PC-3 (cell line): ENCODE data around the gene FTO. TPM values are rescaled to one million over a fixed set of nuclear protein-coding genes. Genes with fewer than 3 reads are reported as not detected.

ENCODE experiments used
- ATAC-seq: fragments of 200-7000 bp; cut with Tn5 transposase; 2 replicates; pipeline ENCODE4 v1.9.1; 2020; ENCODE audit warnings: mild to moderate bottlenecking, moderate library complexity
- BruUV-seq: library from RNA; stranded (reverse); fragments of 400-500 nt; replicated peaks from 2 replicates; lab custom pipeline; 2021; lab: Mats Ljungman, UMichigan
- CTCF ChIA-PET: fragments of 300-600 bp; sonication (Branson Sonifier 250); formaldehyde crosslinking; loops from one replicate; lab custom pipeline; 2022; ENCODE audit warnings: antibody characterized with exemption; lab: Charles Lee
- POLR2A ChIA-PET: fragments of 300-600 bp; sonication (Branson Sonifier 250); formaldehyde crosslinking; loops from one replicate; lab custom pipeline; 2022; ENCODE audit warnings: antibody characterized with exemption; ENCODE audit not compliant: unreplicated experiment; lab: Charles Lee
- DNase-seq: peaks from one replicate; pipeline ENCODE4 v3.0.0-alpha.2; 2015
- H2AFZ ChIP-seq: fragments of 300-600 bp; sonication (generic); 2 replicates; pipeline ENCODE4 v1.6.0; 2016; ENCODE audit warnings: antibody characterized with exemption, low read length
- H3F3A ChIP-seq: fragments of 300-600 bp; sonication (generic); one replicate; pipeline ENCODE4 v1.6.0; 2017; ENCODE audit warnings: antibody characterized with exemption, low read length, control low read depth, mild to moderate bottlenecking; ENCODE audit not compliant: unreplicated experiment
- H3K27ac ChIP-seq: fragments of 300-600 bp; sonication (generic); 2 replicates; pipeline ENCODE4 v1.5.1; 2016; ENCODE audit warnings: mild to moderate bottlenecking, low read length
- H3K27me3 ChIP-seq: fragments of 300-600 bp; sonication (generic); 2 replicates; pipeline ENCODE4 v1.6.1; 2016; ENCODE audit warnings: low read length, mixed read lengths
- H3K36me3 ChIP-seq: fragments of 300-600 bp; sonication (generic); 2 replicates; pipeline ENCODE4 v1.6.1; 2016; ENCODE audit warnings: low read depth, mixed run types, low read length, mixed read lengths
- H3K4me1 ChIP-seq: fragments of 300-600 bp; sonication (generic); 2 replicates; pipeline ENCODE4 v1.5.1; 2016; ENCODE audit warnings: low read length; ENCODE audit not compliant: insufficient read depth
- H3K4me2 ChIP-seq: fragments of 300-600 bp; sonication (generic); 2 replicates; pipeline ENCODE4 v1.6.0; 2016; ENCODE audit warnings: low read length
- H3K4me3 ChIP-seq: fragments of 300-600 bp; sonication (generic); 2 replicates; pipeline ENCODE4 v1.5.1; 2016; ENCODE audit warnings: mild to moderate bottlenecking, low read length, mixed read lengths
- H3K79me2 ChIP-seq: fragments of 300-600 bp; sonication (generic); 2 replicates; pipeline ENCODE4 v1.6.1; 2017; ENCODE audit warnings: low read length, mixed read lengths
- H3K9ac ChIP-seq: fragments of 300-600 bp; sonication (generic); 2 replicates; pipeline ENCODE4 v1.6.0; 2016; ENCODE audit warnings: mild to moderate bottlenecking, low read length
- H3K9me2 ChIP-seq: fragments of 300-600 bp; sonication (generic); replicated peaks from 2 replicates; pipeline ENCODE4 v1.6.1; 2016; ENCODE audit warnings: mixed run types, low read length, mixed read lengths
- H3K9me3 ChIP-seq: fragments of 300-600 bp; sonication (generic); 2 replicates; pipeline ENCODE4 v1.6.1; 2016; ENCODE audit warnings: low read length, mixed read lengths
- H4K20me1 ChIP-seq: fragments of 300-600 bp; sonication (generic); 2 replicates; pipeline ENCODE4 v1.6.1; 2016; ENCODE audit warnings: low read length, mixed read lengths
- EZH2 ChIP-seq: fragments of 300-600 bp; sonication (generic); IDR thresholded peaks from one replicate; pipeline ENCODE4 v1.6.1; 2017; ENCODE audit warnings: antibody characterized with exemption, mild to moderate bottlenecking, low read length; ENCODE audit not compliant: unreplicated experiment
- EZH2phosphoT487 ChIP-seq: fragments of 300-600 bp; sonication (generic); IDR thresholded peaks from 2 replicates; pipeline ENCODE4 v1.6.1; 2018; ENCODE audit warnings: mild to moderate bottlenecking, antibody characterized with exemption, low read length, borderline replicate concordance
- intact Hi-C: fragments of 100-400 bp; cut with micrococcal nuclease; formaldehyde crosslinking; loops from 2 replicates; pipeline ENCODE4 v1.9.0; 2023
- total RNA-seq: library from RNA; depleted of rRNA; stranded (reverse); fragments of >200 nt; gene quantifications from 2 replicates; pipeline ENCODE4 v1.2.3, GENCODE V29; 2014
- TF ChIP-seq, protein P1 (sequence below): fragments of 300-600 bp; sonication (generic); conservative IDR thresholded peaks from 2 replicates; pipeline ENCODE4 v1.5.1; 2017; ENCODE audit warnings: antibody characterized with exemption, low read depth, mild to moderate bottlenecking, low read length

FTO gene
- total RNA-seq, 1 experiment from 2014 or later = 27.0 TPM

DNA sequence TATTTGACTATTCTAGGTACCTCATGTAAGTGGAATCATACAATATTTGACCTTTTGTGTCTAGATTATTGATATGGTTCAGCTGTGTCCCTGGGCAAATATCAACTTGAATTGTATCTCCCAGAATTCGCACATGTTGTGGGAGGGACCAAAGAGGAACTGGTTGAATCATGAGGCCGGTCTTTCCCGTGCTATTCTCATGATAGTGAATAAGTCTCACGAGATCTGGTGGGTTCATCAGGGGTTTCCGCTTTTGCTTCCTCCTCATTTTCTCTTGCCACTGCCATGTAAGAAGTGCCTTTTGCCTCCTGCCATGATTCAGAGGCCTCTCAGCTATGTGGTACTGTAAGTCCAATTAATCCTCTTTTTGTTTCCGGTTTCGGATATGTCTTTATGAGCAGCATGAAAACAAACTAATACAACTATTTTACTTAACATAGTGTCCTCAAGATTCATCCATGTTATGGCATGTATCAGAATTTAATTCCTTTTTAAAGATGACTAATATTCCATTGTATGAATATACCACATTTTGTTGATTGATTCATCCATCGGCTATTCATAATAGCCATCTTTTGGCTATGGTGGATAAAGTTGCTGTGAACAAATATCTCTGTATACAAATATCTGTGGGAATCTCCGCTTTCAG lies 129.1 kb downstream of the FTO start:
- Histone ChIP-seq H3K36me3 (no peaks in the 10 kb centered on the region), H3K79me2 (no peaks in the 10 kb centered on the region), H3K4me3 (no peak overlapping the region), H3K4me2 (no peak overlapping the region), H3K27me3 (no peaks in the 10 kb centered on the region), H3K4me1 (no peaks in the 10 kb centered on the region), H3F3A (no peaks in the 10 kb centered on the region), H4K20me1 (no peaks in the 10 kb centered on the region), H3K9ac (no peak overlapping the region), H2AFZ (no peak overlapping the region), H3K9me3 (no peaks in the 10 kb centered on the region), H3K9me2 (no peaks in the 10 kb centered on the region), H3K27ac (no peak overlapping the region)
- DNase-seq (no peak), ATAC-seq (no peak)
- intact Hi-C loops = no loop called here
- POLR2A ChIA-PET = interaction anchor here (0.6 kb wide), 1 partner anchor 204 kb away, joined by 3 read pairs; no protein-coding TSS in a partner anchor
- no TSS peak for BruUV-seq
- CTCF ChIA-PET = no interaction called here
- TF ChIP-seq, protein P1, sequence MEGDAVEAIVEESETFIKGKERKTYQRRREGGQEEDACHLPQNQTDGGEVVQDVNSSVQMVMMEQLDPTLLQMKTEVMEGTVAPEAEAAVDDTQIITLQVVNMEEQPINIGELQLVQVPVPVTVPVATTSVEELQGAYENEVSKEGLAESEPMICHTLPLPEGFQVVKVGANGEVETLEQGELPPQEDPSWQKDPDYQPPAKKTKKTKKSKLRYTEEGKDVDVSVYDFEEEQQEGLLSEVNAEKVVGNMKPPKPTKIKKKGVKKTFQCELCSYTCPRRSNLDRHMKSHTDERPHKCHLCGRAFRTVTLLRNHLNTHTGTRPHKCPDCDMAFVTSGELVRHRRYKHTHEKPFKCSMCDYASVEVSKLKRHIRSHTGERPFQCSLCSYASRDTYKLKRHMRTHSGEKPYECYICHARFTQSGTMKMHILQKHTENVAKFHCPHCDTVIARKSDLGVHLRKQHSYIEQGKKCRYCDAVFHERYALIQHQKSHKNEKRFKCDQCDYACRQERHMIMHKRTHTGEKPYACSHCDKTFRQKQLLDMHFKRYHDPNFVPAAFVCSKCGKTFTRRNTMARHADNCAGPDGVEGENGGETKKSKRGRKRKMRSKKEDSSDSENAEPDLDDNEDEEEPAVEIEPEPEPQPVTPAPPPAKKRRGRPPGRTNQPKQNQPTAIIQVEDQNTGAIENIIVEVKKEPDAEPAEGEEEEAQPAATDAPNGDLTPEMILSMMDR = no peak
- TF ChIP-seq EZH2 (no peak), EZH2phosphoT487 (no peak)

GRCh38 chr16:53836142-53836541 lies 132.2 kb downstream of the FTO start:
- DNase-seq (no peak), ATAC-seq (peak; percentile 55)
- Histone ChIP-seq H2AFZ (no peak overlapping the region), H3K4me3 (no peak overlapping the region), H3K27me3 (no peaks in the 10 kb centered on the region), H3K9me3 (no peaks in the 10 kb centered on the region), H3F3A (no peaks in the 10 kb centered on the region), H3K27ac (no peak overlapping the region), H3K36me3 (no peaks in the 10 kb centered on the region), H4K20me1 (no peaks in the 10 kb centered on the region), H3K4me2 (no peak overlapping the region), H3K4me1 (no peaks in the 10 kb centered on the region), H3K79me2 (no peaks in the 10 kb centered on the region), H3K9me2 (no peaks in the 10 kb centered on the region), H3K9ac (no peak overlapping the region)
- ChIA-PET CTCF (no interaction called here), POLR2A (interaction anchor here (0.6 kb wide), 1 partner anchor 414 kb away, joined by 4 read pairs; no protein-coding TSS in a partner anchor)
- intact Hi-C loops = no loop called here
- TF ChIP-seq EZH2 (no peak), EZH2phosphoT487 (no peak)
- TF ChIP-seq, protein P1 = no peak
- BruUV-seq = no TSS peak

DNA sequence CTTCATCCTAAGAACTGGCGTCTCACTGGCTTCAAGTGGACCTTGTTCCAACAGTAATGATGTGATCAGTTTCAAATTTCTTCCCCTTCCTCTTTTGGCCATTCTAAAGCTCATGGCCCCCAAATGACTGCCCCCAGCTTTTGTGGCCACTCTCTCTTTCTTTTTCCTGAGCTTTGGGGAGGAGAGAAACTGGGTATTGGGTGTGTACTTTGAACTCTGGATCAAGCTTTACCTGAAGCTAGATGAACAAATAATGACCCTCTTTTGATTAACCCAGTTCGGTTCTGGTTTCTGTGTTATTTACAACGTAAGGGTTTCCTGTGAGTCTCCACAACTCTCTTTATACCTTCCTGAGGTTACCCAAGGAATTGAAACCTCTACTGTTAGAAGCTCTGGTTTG lies 132.7 kb downstream of the FTO start:
- DNase-seq (no peak), ATAC-seq (no peak)
- no peaks in the 10 kb centered on the region for H3K9me2 ChIP-seq
- no peak overlapping the region for H3K27ac ChIP-seq
- no peaks in the 10 kb centered on the region for H3K79me2 ChIP-seq
- no TSS peak for BruUV-seq
- ChIA-PET CTCF (interaction anchor here (0.6 kb wide), 1 partner anchor 78 kb away, joined by 3 read pairs; no protein-coding TSS in a partner anchor), POLR2A (interaction anchor here (0.6 kb wide), 1 partner anchor 413 kb away, joined by 4 read pairs; no protein-coding TSS in a partner anchor)
- H3K4me3 ChIP-seq = no peak overlapping the region
- no peaks in the 10 kb centered on the region for H4K20me1 ChIP-seq
- no peaks in the 10 kb centered on the region for H3K9me3 ChIP-seq
- no peak overlapping the region for H2AFZ ChIP-seq
- intact Hi-C loops = no loop called here
- H3K9ac ChIP-seq = no peak overlapping the region
- H3F3A ChIP-seq = no peaks in the 10 kb centered on the region
- no peaks in the 10 kb centered on the region for H3K36me3 ChIP-seq
- no peaks in the 10 kb centered on the region for H3K27me3 ChIP-seq
- H3K4me2 ChIP-seq = no peak overlapping the region
- no peaks in the 10 kb centered on the region for H3K4me1 ChIP-seq
- TF ChIP-seq, protein P1 = no peak
- no peak for TF ChIP-seq EZH2
- TF ChIP-seq EZH2phosphoT487 = no peak
